LNCaP clone FGC (cell line): ENCODE results near the gene PNMA8B.

ENCODE experiments used
- DNase-seq: peaks from one replicate; pipeline ENCODE4 v3.0.0-alpha.2; 2011; ENCODE audit warnings: low read depth
- H3K4me3 ChIP-seq: 2 replicates; pipeline ENCODE4 v1.5.1; 2011; ENCODE audit warnings: mild to moderate bottlenecking, low read depth, low read length, control low read depth
- CTCF ChIP-seq: IDR thresholded peaks from 2 replicates; pipeline ENCODE4 v1.5.1; 2012; ENCODE audit warnings: mild to moderate bottlenecking; ENCODE audit not compliant: control insufficient read depth, insufficient read depth; ENCODE audit errors: extremely low read depth

The PNMA8B gene

DNA sequence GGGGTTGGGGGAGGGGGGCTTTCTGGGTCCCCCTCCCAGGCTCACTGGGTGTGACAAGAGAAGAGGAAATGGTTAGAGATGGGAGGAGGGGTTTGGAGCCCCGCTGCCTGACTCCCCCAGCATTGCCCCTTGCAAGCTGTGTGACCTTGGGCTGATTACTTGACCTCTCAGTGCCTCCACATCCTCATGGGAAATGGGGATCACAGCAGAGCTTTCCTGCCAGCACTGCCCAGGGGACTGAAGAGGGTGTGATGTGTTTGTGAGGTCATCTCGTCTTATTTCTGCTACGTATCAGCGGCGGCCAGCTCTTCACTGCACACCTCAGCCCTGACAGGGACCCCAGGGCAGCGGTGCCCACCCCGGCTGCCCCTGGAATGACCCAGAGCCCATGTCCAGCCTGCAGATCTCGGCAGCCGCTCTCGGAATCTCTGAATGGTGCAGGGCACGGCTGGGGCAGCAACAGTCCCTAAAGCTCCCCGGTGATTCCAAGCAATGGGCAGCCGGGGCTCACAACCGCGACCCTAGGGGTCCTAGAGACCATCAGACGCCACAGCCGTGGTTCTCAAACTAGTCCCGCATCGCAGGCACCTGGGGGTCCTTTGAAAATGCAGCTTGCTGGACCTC is 8.4 kb downstream of the PNMA8B start:
- no peak overlapping the region; the same call in 1 of the 2 replicates for H3K4me3 ChIP-seq
- DNase-seq, result no peak
- TF ChIP-seq CTCF, result no peak

DNA sequence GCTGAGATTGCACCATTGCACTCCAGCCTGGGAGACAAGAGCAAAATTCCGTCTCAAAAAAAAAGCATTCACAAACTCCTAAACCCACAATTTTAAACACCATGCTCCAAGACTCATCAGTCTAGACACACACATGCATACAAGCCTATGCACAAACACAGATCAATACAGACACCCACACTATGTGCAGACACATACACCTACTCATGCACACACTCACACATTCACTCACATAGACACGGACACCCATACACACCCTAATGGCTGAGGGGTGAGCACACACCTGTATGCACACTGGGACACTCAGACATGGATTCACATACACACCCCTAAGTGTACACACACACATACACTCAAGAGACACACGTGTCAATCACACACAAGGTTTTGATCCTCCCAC is 9.3 kb downstream of the PNMA8B start:
- H3K4me3 ChIP-seq, result no peak overlapping the region
- DNase-seq, result no peak
- no peak for TF ChIP-seq CTCF

- no peak for TF ChIP-seq CTCF
- no peak overlapping the region for H3K4me3 ChIP-seq
- no peak for DNase-seq
Observed at GRCh38 chr19:46484656-46485055, 11.0 kb downstream of the PNMA8B start.

DNA sequence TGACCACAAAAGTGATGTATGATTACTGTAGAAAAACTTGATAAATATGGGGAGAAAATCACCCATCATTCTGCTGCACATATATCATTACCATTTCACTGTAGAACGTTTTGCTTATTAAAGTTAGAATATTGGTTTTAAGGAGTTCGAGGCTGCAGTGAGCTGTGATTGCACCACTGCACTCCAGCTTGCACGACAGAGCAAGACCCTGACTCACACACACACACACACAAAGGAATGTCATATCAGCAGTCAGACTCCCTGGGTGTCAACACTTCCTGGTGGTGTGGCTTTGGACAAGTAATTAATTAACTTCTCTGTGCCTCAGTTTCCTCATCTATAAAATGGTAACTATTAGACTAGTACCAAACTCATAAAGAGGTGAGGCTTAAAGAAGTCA is 13.0 kb downstream of the PNMA8B start:
- no peak overlapping the region for H3K4me3 ChIP-seq
- DNase-seq, result no peak
- no peak for TF ChIP-seq CTCF

GRCh38 chr19:46481947-46482346 is 13.7 kb downstream of the PNMA8B start:
- no peak for DNase-seq

DNA sequence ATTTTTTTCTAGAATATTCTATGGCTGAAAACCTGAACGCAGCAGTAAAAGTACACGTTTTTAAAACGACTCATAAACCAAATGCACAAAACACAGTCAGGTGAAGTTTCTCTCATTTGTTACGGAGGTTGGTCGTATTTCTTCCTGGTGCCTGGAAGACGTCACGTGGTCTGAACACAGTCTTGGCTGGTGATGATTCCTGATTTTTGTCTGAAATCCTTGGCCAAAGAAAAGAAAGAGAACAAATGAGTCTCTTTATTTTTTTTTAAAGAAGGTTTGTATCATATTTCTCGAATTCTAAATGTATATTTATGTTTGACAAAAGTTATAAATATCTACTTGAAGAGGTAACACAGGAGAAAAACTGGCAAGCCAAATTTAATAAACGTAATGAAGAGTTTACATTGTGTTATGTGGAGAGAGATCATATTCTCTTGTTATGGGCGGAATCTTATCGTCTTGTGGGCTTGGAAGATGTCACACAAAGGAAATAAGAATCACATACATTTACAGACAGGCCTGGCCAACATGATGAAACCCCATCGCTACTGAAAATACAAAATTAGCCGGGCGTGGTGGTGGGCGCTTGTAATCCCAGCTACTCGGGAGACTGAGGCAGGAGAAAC is 14.3 kb downstream of the PNMA8B start:
- no peak overlapping the region for H3K4me3 ChIP-seq
- no peak for DNase-seq
- TF ChIP-seq CTCF, result no peak

More at GRCh38 chr19:46481947-46482346, 13.7 kb downstream of the PNMA8B start:
- no peak for TF ChIP-seq CTCF
- H3K4me3 ChIP-seq, result no peak overlapping the region

DNA sequence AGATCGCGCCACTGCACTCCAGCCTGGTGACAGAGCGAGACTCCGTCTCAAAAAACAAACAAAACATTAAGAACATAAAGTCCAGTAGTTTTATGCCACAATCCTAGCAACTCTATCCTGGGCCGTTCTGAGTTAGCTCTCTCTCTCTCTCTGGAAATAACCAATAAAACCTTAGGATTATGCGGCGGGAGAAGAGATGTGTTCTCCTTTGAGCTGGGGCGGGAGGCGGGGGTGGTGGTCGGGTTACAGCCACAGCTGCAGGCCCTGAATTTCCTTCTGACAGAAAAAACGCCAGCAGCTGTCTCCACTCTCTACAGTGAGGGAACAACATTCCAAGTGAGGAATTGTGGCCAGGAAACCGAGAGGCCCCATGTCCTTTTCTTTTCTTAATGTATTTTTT is 15.3 kb downstream of the PNMA8B start:
- no peak overlapping the region for H3K4me3 ChIP-seq
- no peak for TF ChIP-seq CTCF
- DNase-seq, result no peak
